Stomach (tissue), 4 donors: Measurements from ENCODE around the gene BMPR2.

Experiments
- CTCF ChIP-seq, 7 experiments: fragments of 450-650 bp in 4 of 7; fragments of 200-600 bp in 3 of 7; sonication (generic) in 3 of 7; IDR thresholded peaks; one replicate each; pipeline ENCODE4 v1.5.1; 2016 to 2019; ENCODE audit warnings: antibody characterized with exemption in 7 of 7, control low read depth in 2 of 7, mild to moderate bottlenecking in 1 of 7
- EP300 ChIP-seq: sonication (generic); formaldehyde crosslinking; IDR thresholded peaks from one replicate; pipeline ENCODE4 v1.6.1; 2017; ENCODE audit warnings: antibody characterized with exemption
- POLR2A ChIP-seq, 4 donors: fragments of 450-650 bp; IDR thresholded peaks; one replicate each; pipeline ENCODE4 v1.6.1; 2016; ENCODE audit warnings: antibody characterized with exemption in 4 of 4, control low read depth in 2 of 4, mild to moderate bottlenecking in 1 of 4, moderate library complexity in 1 of 4
- POLR2AphosphoS5 ChIP-seq, 3 donors: sonication (generic); formaldehyde crosslinking; IDR thresholded peaks; one replicate each; pipeline ENCODE4 v1.6.1; 2016; ENCODE audit warnings: antibody characterized with exemption in 3 of 3

GRCh38 chr2:202400941-202401340, 24.8 kb downstream of the BMPR2 start:
- TF ChIP-seq EP300 (no peak), CTCF (IDR thresholded peaks at IDR 0.05) (no peak), POLR2A (IDR thresholded peaks at IDR 0.05) (no peak), POLR2AphosphoS5 (IDR thresholded peaks at IDR 0.05) (no peak)
